ENCODE data around the gene CBX1. TPM values are rescaled to one million over a fixed set of nuclear protein-coding genes. Genes with fewer than 3 reads are reported as not detected.

Gene CBX1
- total and polyA plus RNA-seq, 2 of the 13 experiments (the other 11 are each of a cell fraction or from before 2014, with no cell fraction given): 17.8 to 108 TPM

DNA sequence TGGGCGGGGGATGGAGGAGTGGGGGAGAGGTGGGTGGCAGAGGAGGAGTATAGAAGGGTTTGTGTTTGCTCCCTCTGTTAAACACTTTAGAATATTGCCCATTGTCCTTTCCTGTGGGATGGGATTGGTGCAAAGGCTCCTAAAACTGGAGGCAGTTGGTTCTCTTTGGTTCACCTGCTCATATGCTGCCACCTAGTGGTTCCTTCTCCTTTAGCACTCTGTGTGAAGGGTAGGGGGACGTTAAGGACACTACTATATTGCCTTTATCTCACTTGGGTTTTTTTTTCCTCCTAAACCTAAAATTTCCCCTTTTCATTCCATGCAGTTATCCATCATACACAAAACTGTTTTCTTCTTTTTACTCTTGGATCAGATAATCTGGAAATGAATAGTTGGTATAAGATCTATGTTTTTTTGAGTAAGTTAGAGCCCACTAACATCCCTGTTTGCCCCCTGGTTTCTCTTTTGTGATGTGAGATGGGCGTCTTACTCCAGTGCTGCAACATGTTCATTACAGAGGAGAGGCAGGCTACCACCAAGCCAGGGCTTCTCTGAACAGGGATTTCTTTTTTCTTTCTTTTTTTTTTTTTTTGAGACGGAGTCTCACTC lies 30.0 kb upstream of the CBX1 start:
- in situ Hi-C loops (cut with HindIII; ENCODE audit: extremely low pct_ligation_motif_present, low pct_unique_long_range_greater_than_20kb): loop anchor here (5.0 kb wide), 1 partner anchor 49 kb away; no protein-coding TSS in a partner anchor
- TF ChIP-seq CENPX (CRISPR knock-in tag; IDR thresholded peaks at IDR 0.05) (no peak), ZNF713 (CRISPR knock-in tag; IDR thresholded peaks at IDR 0.05) (no peak), CAMTA2 (CRISPR knock-in tag; IDR thresholded peaks at IDR 0.05; ENCODE audit: borderline replicate concordance) (no peak), MAX (IDR thresholded peaks at IDR 0.05) (no peak), MLXIP (CRISPR knock-in tag; IDR thresholded peaks at IDR 0.05; ENCODE audit: borderline replicate concordance) (no peak), PRMT3 (CRISPR knock-in tag; IDR thresholded peaks at IDR 0.05; ENCODE audit: borderline replicate concordance, low read depth) (no peak), DNMT3B (CRISPR knock-in tag; conservative IDR thresholded peaks at IDR 0.05) (no peak), ZBTB7B (CRISPR knock-in tag; IDR thresholded peaks at IDR 0.05) (no peak), ZNF562 (CRISPR knock-in tag; IDR thresholded peaks at IDR 0.05; ENCODE audit: borderline replicate concordance) (no peak), GATAD2A (CRISPR knock-in tag; IDR thresholded peaks at IDR 0.05) (0 out of 2 replicates have a peak, but pooled peaks have one; percentile 26), ZNF552 (CRISPR knock-in tag; IDR thresholded peaks at IDR 0.05; ENCODE audit: borderline replicate concordance) (no peak), DR1 (CRISPR knock-in tag; IDR thresholded peaks at IDR 0.05) (no peak), ZSCAN20 (CRISPR knock-in tag; IDR thresholded peaks at IDR 0.05; ENCODE audit: borderline replicate concordance) (no peak), CTCF (CRISPR knock-in tag; IDR thresholded peaks at IDR 0.05) (peak; percentile 91), NR0B2 (CRISPR knock-in tag; IDR thresholded peaks at IDR 0.05) (no peak), ZNF746 (CRISPR knock-in tag; IDR thresholded peaks at IDR 0.05) (no peak), ZNF510 (CRISPR knock-in tag; IDR thresholded peaks at IDR 0.05; ENCODE audit: low read depth) (no peak)
- TF ChIP-seq, protein P1, sequence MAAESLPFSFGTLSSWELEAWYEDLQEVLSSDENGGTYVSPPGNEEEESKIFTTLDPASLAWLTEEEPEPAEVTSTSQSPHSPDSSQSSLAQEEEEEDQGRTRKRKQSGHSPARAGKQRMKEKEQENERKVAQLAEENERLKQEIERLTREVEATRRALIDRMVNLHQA (CRISPR knock-in tag; IDR thresholded peaks at IDR 0.05): no peak

More for the DNA sequence above, 30.0 kb upstream of the CBX1 start:
- Histone ChIP-seq H3K27ac (ENCODE audit: extremely low read length, insufficient read depth, low read length) (no peak overlapping the region), H3K79me2 (ENCODE audit: insufficient read depth, low read length) (no peaks in the 10 kb centered on the region), H3K9ac (ENCODE audit: insufficient read depth, low read depth, low read length) (no peak overlapping the region), H3K9me3 (ENCODE audit: low read length) (no peaks in the 10 kb centered on the region), H3K36me3 (replicated peaks in 1 of 2; ENCODE audit: control insufficient read depth in 1 of 2, insufficient read depth in 2 of 2, low read length in 2 of 2) (no peaks in the 10 kb centered on the region), H3K27me3 (ENCODE audit: control insufficient read depth in 1 of 2, insufficient read depth in 2 of 2, low read length in 2 of 2) (peaks cover 0 to 6% of the 10 kb centered on the region in 2 experiments; a peak in 1 of 5 replicates), H2AFZ (ENCODE audit: low read length) (no peak overlapping the region), H3K4me1 (ENCODE audit: insufficient read depth, low read length) (no peaks in the 10 kb centered on the region), H3K4me3 (replicated peaks in 1 of 3; ENCODE audit: insufficient read depth in 1 of 3, low read depth in 2 of 3, low read length in 3 of 3) (no peak overlapping the region), H3K4me2 (ENCODE audit: low read depth, low read length) (no peak overlapping the region), H4K20me1 (ENCODE audit: insufficient read depth, low read length) (no peaks in the 10 kb centered on the region)
- no TSS peak for BruUV-seq (replicated peaks)
- 39% methylated on average over 4 of the region's 4 CpGs for WGBS (ENCODE audit: low lambda C conversion rate)
- intact Hi-C loops (cut with micrococcal nuclease; ENCODE audit: unreplicated experiment): loop anchor here (1.0 kb wide), 2 partner anchors 51 to 105 kb away; no protein-coding TSS in a partner anchor
- POLR2A ChIA-PET: interaction anchor here (1.5 kb wide), 1 partner anchor 106 kb away, joined by 4 read pairs; no protein-coding TSS in a partner anchor
- ATAC-seq (peak; percentile 91), FAIRE-seq (peak; percentile 85), DNase-seq (ENCODE audit: low spot score) (peak; percentile 74)
- CTCF ChIA-PET (ENCODE audit: low intra/inter-chr PET ratio, low total read pairs): interaction anchor here (2.1 to 3.0 kb wide), 2 partner anchors 51 to 106 kb away, joined by 31 to 42 read pairs; no protein-coding TSS in a partner anchor
